OCI-LY1 (cell line): ENCODE results near the gene NECAB2.

Experiments
- H2AFZ ChIP-seq: fragments of 200-600 bp; sonication (generic), shearing (Covaris generic); 2 replicates; pipeline ENCODE4 v1.6.0; 2014; ENCODE audit warnings: antibody characterized with exemption, mild to moderate bottlenecking, low read length
- H3F3A ChIP-seq: fragments of 200-600 bp; sonication (generic), shearing (Covaris generic); 2 replicates; pipeline ENCODE4 v1.6.0; 2014; ENCODE audit warnings: mild to moderate bottlenecking, antibody characterized with exemption, low read length, moderate library complexity; ENCODE audit not compliant: insufficient read depth
- H3K27ac ChIP-seq: fragments of 200-600 bp; sonication (generic); 2 replicates; pipeline ENCODE4 v1.5.1; 2014; ENCODE audit warnings: low read length, mixed run types, mild to moderate bottlenecking, low read depth; ENCODE audit not compliant: poor library complexity, severe bottlenecking
- H3K27me3 ChIP-seq: fragments of 200-600 bp; sonication (generic); 2 replicates; pipeline ENCODE4 v1.6.0; 2014; ENCODE audit warnings: antibody characterized with exemption, mild to moderate bottlenecking, low read length, moderate library complexity; ENCODE audit not compliant: insufficient read depth
- H3K36me3 ChIP-seq: fragments of 200-600 bp; sonication (generic); 2 replicates; pipeline ENCODE4 v1.6.1; 2014; ENCODE audit warnings: mild to moderate bottlenecking, antibody characterized with exemption, low read length, moderate library complexity, mixed read lengths; ENCODE audit not compliant: insufficient read depth
- H3K4me1 ChIP-seq: fragments of 200-600 bp; sonication (generic); 2 replicates; pipeline ENCODE4 v1.5.1; 2014; ENCODE audit warnings: mild to moderate bottlenecking, low read length, moderate library complexity; ENCODE audit not compliant: insufficient read depth, severe bottlenecking
- H3K4me2 ChIP-seq: fragments of 200-600 bp; sonication (generic), shearing (Covaris generic); 2 replicates; pipeline ENCODE4 v1.6.1; 2014; ENCODE audit warnings: low read length
- H3K4me3 ChIP-seq: fragments of 200-600 bp; sonication (generic); 2 replicates; pipeline ENCODE4 v1.5.1; 2014; ENCODE audit warnings: low read length, low read depth, mild to moderate bottlenecking, mixed read lengths; ENCODE audit not compliant: poor library complexity, severe bottlenecking
- H3K79me2 ChIP-seq: fragments of 200-600 bp; shearing (Covaris generic); 2 replicates; pipeline ENCODE4 v1.6.1; 2016; ENCODE audit warnings: mixed run types, low read length, mixed read lengths; ENCODE audit not compliant: insufficient read depth
- H3K9ac ChIP-seq: fragments of 200-600 bp; sonication (generic), shearing (Covaris generic); 2 replicates; pipeline ENCODE4 v1.6.1; 2014; ENCODE audit warnings: mild to moderate bottlenecking, low read length, mixed read lengths
- H3K9me2 ChIP-seq: fragments of 200-600 bp; sonication (generic), shearing (Covaris generic); 2 replicates; pipeline ENCODE4 v1.6.1; 2014; ENCODE audit warnings: low read depth, mild to moderate bottlenecking, low read length, mixed read lengths
- H3K9me3 ChIP-seq: fragments of 200-600 bp; shearing (Covaris generic); 2 replicates; pipeline ENCODE4 v1.6.1; 2014; ENCODE audit warnings: low read length, mixed read lengths
- H4K20me1 ChIP-seq: fragments of 200-600 bp; sonication (generic), shearing (Covaris generic); 2 replicates; pipeline ENCODE4 v1.6.0; 2016; ENCODE audit warnings: mild to moderate bottlenecking, low read length; ENCODE audit not compliant: insufficient read depth
- EZH2 ChIP-seq: fragments of 200-600 bp; sonication (generic), shearing (Covaris generic); IDR thresholded peaks from 2 replicates; pipeline ENCODE4 v1.8.0; 2017; ENCODE audit warnings: borderline replicate concordance, mixed run types, mild to moderate bottlenecking, antibody characterized with exemption, low read length, moderate library complexity, mixed read lengths
- TF ChIP-seq, protein P1 (sequence below): fragments of 200-600 bp; sonication (generic), shearing (Covaris generic); IDR thresholded peaks from 2 replicates; pipeline ENCODE4 v1.5.1; 2017; ENCODE audit warnings: mild to moderate bottlenecking, antibody characterized with exemption, low read length, moderate library complexity, mixed read lengths

NECAB2 gene

DNA sequence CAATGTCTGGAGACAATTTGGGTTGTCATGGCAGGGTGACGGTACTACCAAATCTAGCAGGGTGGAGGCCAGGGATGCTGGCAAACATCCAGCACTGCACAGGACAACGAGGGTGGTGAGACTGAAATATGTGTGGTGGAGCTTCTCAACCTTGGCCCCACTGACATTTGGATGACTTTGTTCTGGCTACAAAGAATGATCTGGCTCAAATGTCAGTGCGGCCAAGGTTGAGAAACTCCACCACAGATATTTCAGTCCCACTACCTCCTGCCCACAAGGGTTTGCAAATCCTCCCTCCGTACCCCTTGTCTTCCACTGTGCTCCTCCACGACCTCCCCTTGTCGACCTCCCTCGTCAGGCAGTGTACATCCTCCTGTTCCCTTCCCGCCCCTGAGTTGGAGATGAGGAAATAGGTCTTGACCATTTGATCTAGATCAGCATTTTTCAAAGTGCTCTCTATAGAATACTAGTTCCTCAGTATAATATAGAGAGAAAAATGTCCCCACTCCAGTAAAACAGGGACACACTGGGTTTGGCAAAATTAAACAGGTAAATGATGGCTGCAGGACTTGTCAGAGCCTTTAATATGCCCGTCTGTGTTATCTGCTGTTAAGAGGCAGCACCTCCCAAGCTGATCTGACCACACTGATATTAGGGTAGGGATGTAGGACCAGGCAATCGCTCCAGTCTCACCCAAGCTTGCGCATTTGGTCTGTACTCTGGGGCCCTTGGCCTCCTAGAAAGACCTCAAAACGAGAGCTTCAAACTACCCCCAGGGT is 8.2 kb upstream of the NECAB2 start:
- H3K4me2 ChIP-seq = no peak overlapping the region
- H3K4me3 ChIP-seq = no peak overlapping the region
- H3K4me1 ChIP-seq = no peaks in the 10 kb centered on the region
- H3K36me3 ChIP-seq = no peaks in the 10 kb centered on the region
- no peak overlapping the region for H3K27ac ChIP-seq
- H3K27me3 ChIP-seq = peaks cover 13% of the 10 kb centered on the region; the same call in 1 of the 2 replicates
- H3K9me3 ChIP-seq = no peaks in the 10 kb centered on the region
- H4K20me1 ChIP-seq = no peaks in the 10 kb centered on the region
- no peak overlapping the region for H3K9ac ChIP-seq
- H3F3A ChIP-seq = no peaks in the 10 kb centered on the region
- TF ChIP-seq EZH2 = no peak
- TF ChIP-seq, protein P1, sequence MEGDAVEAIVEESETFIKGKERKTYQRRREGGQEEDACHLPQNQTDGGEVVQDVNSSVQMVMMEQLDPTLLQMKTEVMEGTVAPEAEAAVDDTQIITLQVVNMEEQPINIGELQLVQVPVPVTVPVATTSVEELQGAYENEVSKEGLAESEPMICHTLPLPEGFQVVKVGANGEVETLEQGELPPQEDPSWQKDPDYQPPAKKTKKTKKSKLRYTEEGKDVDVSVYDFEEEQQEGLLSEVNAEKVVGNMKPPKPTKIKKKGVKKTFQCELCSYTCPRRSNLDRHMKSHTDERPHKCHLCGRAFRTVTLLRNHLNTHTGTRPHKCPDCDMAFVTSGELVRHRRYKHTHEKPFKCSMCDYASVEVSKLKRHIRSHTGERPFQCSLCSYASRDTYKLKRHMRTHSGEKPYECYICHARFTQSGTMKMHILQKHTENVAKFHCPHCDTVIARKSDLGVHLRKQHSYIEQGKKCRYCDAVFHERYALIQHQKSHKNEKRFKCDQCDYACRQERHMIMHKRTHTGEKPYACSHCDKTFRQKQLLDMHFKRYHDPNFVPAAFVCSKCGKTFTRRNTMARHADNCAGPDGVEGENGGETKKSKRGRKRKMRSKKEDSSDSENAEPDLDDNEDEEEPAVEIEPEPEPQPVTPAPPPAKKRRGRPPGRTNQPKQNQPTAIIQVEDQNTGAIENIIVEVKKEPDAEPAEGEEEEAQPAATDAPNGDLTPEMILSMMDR = no peak
- no peak overlapping the region for H2AFZ ChIP-seq
- H3K9me2 ChIP-seq = no peaks in the 10 kb centered on the region
- H3K79me2 ChIP-seq = no peaks in the 10 kb centered on the region

DNA sequence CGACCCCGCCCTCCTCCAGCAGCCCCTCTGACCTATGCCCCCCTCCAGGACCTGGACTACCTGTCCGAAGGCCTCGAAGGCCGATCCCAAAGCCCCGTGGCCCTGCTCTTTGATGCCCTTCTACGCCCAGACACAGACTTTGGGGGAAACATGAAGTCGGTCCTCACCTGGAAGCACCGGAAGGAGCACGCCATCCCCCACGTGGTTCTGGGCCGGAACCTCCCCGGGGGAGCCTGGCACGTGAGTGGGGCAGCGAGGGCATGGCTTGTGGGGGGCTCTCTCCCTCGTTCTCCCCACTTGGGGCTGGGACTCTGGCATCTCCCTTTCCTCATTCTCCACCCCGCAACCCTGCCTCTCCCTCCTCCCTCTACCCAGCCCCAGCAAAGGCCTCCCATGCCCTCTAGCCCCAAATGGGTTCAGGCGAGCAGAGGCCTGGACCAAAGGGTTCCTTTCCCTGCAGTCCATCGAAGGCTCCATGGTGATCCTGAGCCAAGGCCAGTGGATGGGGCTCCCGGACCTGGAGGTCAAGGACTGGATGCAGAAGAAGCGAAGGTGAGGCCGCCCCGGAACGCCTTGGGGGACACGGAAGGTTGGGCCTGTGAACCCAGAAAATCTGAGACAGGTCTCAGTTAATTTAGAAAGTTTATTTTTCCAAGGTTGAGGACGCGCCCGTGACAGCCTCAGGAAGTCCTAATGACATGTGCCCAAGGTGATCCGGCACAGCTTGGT is 7.4 kb upstream of the NECAB2 start:
- H3K9me3 ChIP-seq = no peaks in the 10 kb centered on the region
- H3F3A ChIP-seq = no peaks in the 10 kb centered on the region
- H3K4me2 ChIP-seq = no peak overlapping the region
- no peaks in the 10 kb centered on the region for H3K79me2 ChIP-seq
- no peak for TF ChIP-seq EZH2
- TF ChIP-seq, protein P1 = no peak
- H3K27me3 ChIP-seq = peaks cover 13% of the 10 kb centered on the region; the same call in 1 of the 2 replicates
- H3K4me1 ChIP-seq = no peaks in the 10 kb centered on the region
- no peak overlapping the region for H3K4me3 ChIP-seq
- H4K20me1 ChIP-seq = no peaks in the 10 kb centered on the region
- no peak overlapping the region for H3K9ac ChIP-seq
- H3K36me3 ChIP-seq = no peaks in the 10 kb centered on the region
- H3K27ac ChIP-seq = no peak overlapping the region
- no peak overlapping the region for H2AFZ ChIP-seq
- H3K9me2 ChIP-seq = no peaks in the 10 kb centered on the region

DNA sequence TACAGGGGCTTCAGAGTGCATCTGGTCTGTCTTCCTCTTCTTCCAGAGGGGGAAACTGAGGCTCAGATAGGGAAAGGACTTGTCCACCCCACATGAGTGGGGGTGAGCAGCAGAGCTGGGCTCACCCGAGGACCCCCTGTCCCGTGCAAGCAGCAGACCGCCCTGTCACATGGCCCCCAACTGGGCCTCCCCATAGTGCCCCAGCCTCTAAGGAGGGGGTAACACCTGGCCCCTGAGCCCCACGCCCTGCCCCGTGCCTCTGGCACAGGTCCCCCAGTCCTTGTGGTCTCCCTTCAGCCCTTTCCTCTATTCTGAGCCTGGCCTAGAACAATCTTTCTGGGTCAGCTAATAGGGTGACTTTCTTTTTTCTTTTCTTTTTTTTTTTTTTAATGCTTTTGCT is 6.5 kb upstream of the NECAB2 start:
- Histone ChIP-seq H3K27ac (no peak overlapping the region), H3K9ac (no peak overlapping the region), H3K4me2 (no peak overlapping the region), H3K9me2 (no peaks in the 10 kb centered on the region), H3F3A (no peaks in the 10 kb centered on the region), H3K27me3 (peaks cover 13% of the 10 kb centered on the region; the same call in 1 of the 2 replicates), H3K9me3 (no peaks in the 10 kb centered on the region), H3K36me3 (no peaks in the 10 kb centered on the region), H4K20me1 (no peaks in the 10 kb centered on the region), H3K4me1 (no peaks in the 10 kb centered on the region), H3K4me3 (no peak overlapping the region), H2AFZ (no peak overlapping the region), H3K79me2 (no peaks in the 10 kb centered on the region)
- TF ChIP-seq, protein P1 = no peak
- TF ChIP-seq EZH2 = no peak
